IMR-90 (cell line): Measurements from ENCODE around the gene E2F3. TPM values are rescaled to one million over a fixed set of nuclear protein-coding genes. Genes with fewer than 3 reads are reported as not detected.

ENCODE experiments used
- ATAC-seq: fragments of 200-7000 bp; cut with Tn5 transposase; 2 replicates; pipeline ENCODE4 v1.9.1; 2020; ENCODE audit warnings: low read depth, mild to moderate bottlenecking, moderate library complexity
- BruUV-seq: library from RNA; stranded (reverse); fragments of 400-500 nt; replicated peaks from 2 replicates; lab custom pipeline; 2021; lab: Mats Ljungman, UMichigan
- CTCF ChIA-PET: fragments of 300-600 bp; formaldehyde crosslinking; extraction: SDS; loops from one replicate; lab custom pipeline; 2021; ENCODE audit warnings: antibody characterized with exemption; lab: Yijun Ruan, JAX
- POLR2A ChIA-PET: fragments of 300-600 bp; sonication (Branson Sonifier 250); formaldehyde crosslinking; loops from one replicate; lab custom pipeline; 2022; ENCODE audit warnings: antibody characterized with exemption; ENCODE audit not compliant: unreplicated experiment; lab: Charles Lee
- DNase-seq: peaks from one replicate; pipeline ENCODE4 v3.0.0; 2013
- H2AFZ ChIP-seq: replicated peaks from 2 replicates; pipeline ENCODE3; 2013; ENCODE audit warnings: low read length, mild to moderate bottlenecking; ENCODE audit not compliant: poor library complexity
- H2AK5ac ChIP-seq: 2 replicates; pipeline ENCODE4 v1.6.1; 2013; ENCODE audit warnings: low read depth, low read length, inconsistent platforms
- H2AK9ac ChIP-seq: replicated peaks from 2 replicates; pipeline ENCODE3; 2013; ENCODE audit warnings: mild to moderate bottlenecking, low read depth, low read length, moderate library complexity; ENCODE audit not compliant: poor library complexity
- H2BK120ac ChIP-seq: 2 replicates; pipeline ENCODE4 v1.6.1; 2013; ENCODE audit warnings: low read depth, low read length, inconsistent platforms
- H2BK15ac ChIP-seq: 3 replicates; pipeline ENCODE4 v1.6.1; 2013; ENCODE audit warnings: low read depth, low read length, inconsistent platforms
- H2BK20ac ChIP-seq: 2 replicates; pipeline ENCODE4 v1.6.1; 2013; ENCODE audit warnings: low read depth, mild to moderate bottlenecking, inconsistent platforms, low read length, moderate library complexity
- H2BK5ac ChIP-seq: 2 replicates; pipeline ENCODE4 v1.6.1; 2013; ENCODE audit warnings: mild to moderate bottlenecking, low read depth, low read length, inconsistent platforms; ENCODE audit not compliant: poor library complexity, severe bottlenecking
- H3K14ac ChIP-seq: replicated peaks from 2 replicates; pipeline ENCODE4 v1.6.1; 2013; ENCODE audit warnings: low read depth, low read length, inconsistent platforms
- H3K18ac ChIP-seq: 2 replicates; pipeline ENCODE4 v1.6.1; 2013; ENCODE audit warnings: low read depth, low read length, control low read depth
- H3K23ac ChIP-seq: 2 replicates; pipeline ENCODE4 v1.6.1; 2013; ENCODE audit warnings: low read depth, low read length, inconsistent platforms
- H3K27ac ChIP-seq: 2 replicates; pipeline ENCODE4 v1.5.1; 2013; ENCODE audit warnings: mild to moderate bottlenecking, control low read depth, low read length; ENCODE audit not compliant: insufficient read depth
- H3K27me3 ChIP-seq: 2 replicates; pipeline ENCODE4 v1.6.1; 2013; ENCODE audit warnings: low read length; ENCODE audit not compliant: control insufficient read depth, insufficient read depth
- H3K36me3 ChIP-seq: 2 replicates; pipeline ENCODE4 v1.6.1; 2013; ENCODE audit warnings: low read length, mixed read lengths; ENCODE audit not compliant: control insufficient read depth, insufficient read depth
- H3K4ac ChIP-seq: 2 replicates; pipeline ENCODE4 v1.6.1; 2013; ENCODE audit warnings: low read depth, low read length, inconsistent platforms
- H3K4me1 ChIP-seq: 2 replicates; pipeline ENCODE4 v1.6.1; 2013; ENCODE audit warnings: low read length, mixed read lengths; ENCODE audit not compliant: control insufficient read depth, insufficient read depth
- H3K4me2 ChIP-seq: 2 replicates; pipeline ENCODE4 v1.6.1; 2013; ENCODE audit warnings: low read depth, mild to moderate bottlenecking, control low read depth, low read length, moderate library complexity
- H3K4me3 ChIP-seq: 2 replicates; pipeline ENCODE4 v1.5.1; 2013; ENCODE audit warnings: low read depth, mild to moderate bottlenecking, control low read depth, low read length, moderate library complexity; ENCODE audit not compliant: insufficient read depth
- H3K56ac ChIP-seq: 2 replicates; pipeline ENCODE4 v1.6.1; 2013; ENCODE audit warnings: low read length, inconsistent platforms; ENCODE audit not compliant: insufficient read depth; ENCODE audit errors: extremely low read depth
- H3K79me1 ChIP-seq, 2 experiments: 2 replicates each; pipeline ENCODE4 v1.6.1; 2013; ENCODE audit warnings: low read length in 2 of 2, inconsistent platforms in 1 of 2, low read depth in 1 of 2
- H3K9ac ChIP-seq: 2 replicates; pipeline ENCODE4 v1.6.1; 2013; ENCODE audit warnings: low read depth, low read length, control low read depth
- H3K9me1 ChIP-seq: 2 replicates; pipeline ENCODE4 v1.6.1; 2013; ENCODE audit warnings: low read length, inconsistent platforms; ENCODE audit not compliant: insufficient read depth
- H3K9me3 ChIP-seq: 2 replicates; pipeline ENCODE4 v1.6.1; 2013; ENCODE audit warnings: low read length; ENCODE audit not compliant: control insufficient read depth, insufficient read depth
- H4K20me1 ChIP-seq: 2 replicates; pipeline ENCODE4 v1.6.1; 2013; ENCODE audit warnings: low read length, inconsistent platforms; ENCODE audit not compliant: insufficient read depth
- H4K5ac ChIP-seq: 2 replicates; pipeline ENCODE4 v1.6.1; 2013; ENCODE audit warnings: mild to moderate bottlenecking, low read depth, low read length, control low read depth
- H4K8ac ChIP-seq, 2 experiments: 2 replicates each; pipeline ENCODE4 v1.6.1; 2013; ENCODE audit warnings: low read depth in 2 of 2, low read length in 2 of 2, control low read depth in 1 of 2, inconsistent platforms in 1 of 2
- H4K91ac ChIP-seq: 2 replicates; pipeline ENCODE4 v1.6.1; 2013; ENCODE audit warnings: low read depth, low read length, inconsistent platforms; ENCODE audit not compliant: insufficient read depth
- BHLHE40 ChIP-seq: fragments of 150-350 bp; IDR thresholded peaks from 2 replicates; pipeline ENCODE4 v1.6.1; 2016; ENCODE audit warnings: mild to moderate bottlenecking, low read depth, low read length
- CEBPB ChIP-seq: IDR thresholded peaks from 2 replicates; pipeline ENCODE4 v1.6.1; 2012; ENCODE audit warnings: low read depth, low read length, improper control_type of control experiment
- CHD1 ChIP-seq: IDR thresholded peaks from 2 replicates; pipeline ENCODE4 v1.6.1; 2012; ENCODE audit warnings: low read depth, low read length, improper control_type of control experiment
- FOS ChIP-seq: fragments of 150-350 bp; IDR thresholded peaks from 2 replicates; pipeline ENCODE4 v1.6.1; 2016; ENCODE audit warnings: low read depth, low read length
- MAFK ChIP-seq: IDR thresholded peaks from 2 replicates; pipeline ENCODE4 v1.6.1; 2012; ENCODE audit warnings: low read depth, low read length, improper control_type of control experiment
- MXI1 ChIP-seq: IDR thresholded peaks from 2 replicates; pipeline ENCODE4 v1.6.1; 2012; ENCODE audit warnings: low read depth, mild to moderate bottlenecking, low read length, moderate library complexity, borderline replicate concordance
- NFE2L2 ChIP-seq: fragments of 150-350 bp; IDR thresholded peaks from 2 replicates; pipeline ENCODE4 v1.6.1; 2016; ENCODE audit warnings: low read depth, mild to moderate bottlenecking, low read length
- RAD21 ChIP-seq: IDR thresholded peaks from 2 replicates; pipeline ENCODE4 v1.6.1; 2012; ENCODE audit warnings: low read length, improper control_type of control experiment
- RCOR1 ChIP-seq: IDR thresholded peaks from 2 replicates; pipeline ENCODE4 v1.6.1; 2012; ENCODE audit warnings: mild to moderate bottlenecking, low read length, improper control_type of control experiment; ENCODE audit not compliant: insufficient replicate concordance
- RFX5 ChIP-seq: IDR thresholded peaks from 2 replicates; pipeline ENCODE4 v1.8.0; 2012; ENCODE audit warnings: low read depth, mild to moderate bottlenecking, low read length, moderate library complexity
- SMC3 ChIP-seq: fragments of 150-350 bp; IDR thresholded peaks from 2 replicates; pipeline ENCODE4 v1.6.1; 2016; ENCODE audit warnings: low read depth, mild to moderate bottlenecking, antibody characterized with exemption, low read length, moderate library complexity
- WGBS, 2 experiments: methylation state at CpG; one replicate each; pipeline versions ENCODE4 v1.1.5 to v1.1.7; 2013; ENCODE audit warnings: missing lambda C conversion rate in 2 of 2; ENCODE audit not compliant: insufficient read length in 1 of 2; ENCODE audit errors: extremely low coverage in 2 of 2; 5-methylcytosine and 5-hydroxymethylcytosine counted together
- dilution Hi-C: fragments of 300-500 bp; cut with HindIII; formaldehyde crosslinking; loops from one replicate; pipeline ENCODE4 v1.14.3; 2018; ENCODE audit warnings: low sequenced_read_pairs; ENCODE audit not compliant: unreplicated experiment
- in situ Hi-C: fragments of 300-500 bp; cut with MboI; formaldehyde crosslinking; loops from 3 replicates; pipeline ENCODE4 v1.14.3; 2019; ENCODE audit warnings: low sequenced_read_pairs, inconsistent platforms, mixed read lengths
- intact Hi-C: fragments of 100-400 bp; cut with micrococcal nuclease; formaldehyde crosslinking; loops from 2 replicates; pipeline ENCODE4 v1.10.0; 2022
- polyA plus RNA-seq, 3 experiments: library from polyadenylated mRNA; depleted of rRNA; stranded (reverse); fragments of >200 nt; gene quantifications; 2 replicates each; pipeline ENCODE4 v1.2.3, GENCODE V29; 2012; ENCODE audit warnings: low replicate concordance in 1 of 3
- total RNA-seq: library from RNA; depleted of rRNA; stranded (reverse); fragments of >200 nt; gene quantifications from 2 replicates; pipeline ENCODE4 v1.2.3, GENCODE V29; 2012
- TF ChIP-seq, protein P1 (sequence below): conservative IDR thresholded peaks from 2 replicates; pipeline ENCODE4 v1.5.1; 2012; ENCODE audit warnings: mild to moderate bottlenecking, low read depth, low read length, improper control_type of control experiment
- TF ChIP-seq, protein P2 (sequence below): fragments of 150-350 bp; IDR thresholded peaks from 2 replicates; pipeline ENCODE4 v1.6.1; 2016; ENCODE audit warnings: low read depth, mild to moderate bottlenecking, low read length, moderate library complexity, borderline replicate concordance
- TF ChIP-seq, protein P3 (sequence below): fragments of 150-350 bp; IDR thresholded peaks from 2 replicates; pipeline ENCODE4 v1.6.1; 2017; ENCODE audit warnings: mild to moderate bottlenecking, antibody characterized with exemption, low read length, low read depth

The E2F3 gene
- total and polyA plus RNA-seq, 2 of the 4 experiments (the other 2 are of a cell fraction): 2.3 to 8.2 TPM

DNA sequence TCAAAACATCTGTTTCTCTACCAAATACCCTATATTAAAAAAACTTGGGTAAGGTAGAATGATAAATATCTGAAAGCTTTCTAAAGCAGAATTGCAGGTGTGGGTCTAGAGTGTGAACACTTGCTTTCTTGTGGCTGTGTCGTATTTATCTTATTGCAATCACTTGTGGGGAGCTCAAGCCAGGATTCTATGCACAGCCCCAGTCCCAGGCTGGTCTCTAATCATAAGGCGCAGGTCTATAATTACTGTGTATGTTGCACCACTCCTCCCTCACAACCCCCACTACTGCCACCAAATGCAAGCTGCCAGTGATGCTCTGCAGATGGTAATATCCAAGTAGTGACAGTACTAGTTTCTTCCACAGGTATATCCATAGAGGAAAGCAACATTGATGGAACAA lies 2.2 kb upstream of the E2F3 start:
- no peak overlapping the region for H2AFZ ChIP-seq
- no peak overlapping the region for H3K9ac ChIP-seq
- no peaks in the 10 kb centered on the region for H3K36me3 ChIP-seq
- H2AK9ac ChIP-seq: no peak overlapping the region
- POLR2A ChIA-PET: no interaction called here
- H3K56ac ChIP-seq: no peak overlapping the region
- no peak overlapping the region for H2BK120ac ChIP-seq
- H3K9me3 ChIP-seq: no peaks in the 10 kb centered on the region
- H3K23ac ChIP-seq: no peak overlapping the region
- H3K27ac ChIP-seq: no peak overlapping the region
- H4K91ac ChIP-seq: no peak overlapping the region
- DNase-seq: no peak
- no peak overlapping the region for H3K14ac ChIP-seq
- H2BK15ac ChIP-seq: no peak overlapping the region
- no peak overlapping the region for H3K4me3 ChIP-seq
- WGBS, 2 experiments: no CpG with 5 or more reads among the region's 2 CpGs
- no peak overlapping the region for H4K5ac ChIP-seq
- H3K9me1 ChIP-seq: no peaks in the 10 kb centered on the region
- no peak overlapping the region for H4K8ac ChIP-seq
- H2BK5ac ChIP-seq: no peak overlapping the region
- H4K20me1 ChIP-seq: no peaks in the 10 kb centered on the region
- H2AK5ac ChIP-seq: no peak overlapping the region
- no peak overlapping the region for H3K18ac ChIP-seq
- no peak for TF ChIP-seq CHD1
- TF ChIP-seq, protein P1, sequence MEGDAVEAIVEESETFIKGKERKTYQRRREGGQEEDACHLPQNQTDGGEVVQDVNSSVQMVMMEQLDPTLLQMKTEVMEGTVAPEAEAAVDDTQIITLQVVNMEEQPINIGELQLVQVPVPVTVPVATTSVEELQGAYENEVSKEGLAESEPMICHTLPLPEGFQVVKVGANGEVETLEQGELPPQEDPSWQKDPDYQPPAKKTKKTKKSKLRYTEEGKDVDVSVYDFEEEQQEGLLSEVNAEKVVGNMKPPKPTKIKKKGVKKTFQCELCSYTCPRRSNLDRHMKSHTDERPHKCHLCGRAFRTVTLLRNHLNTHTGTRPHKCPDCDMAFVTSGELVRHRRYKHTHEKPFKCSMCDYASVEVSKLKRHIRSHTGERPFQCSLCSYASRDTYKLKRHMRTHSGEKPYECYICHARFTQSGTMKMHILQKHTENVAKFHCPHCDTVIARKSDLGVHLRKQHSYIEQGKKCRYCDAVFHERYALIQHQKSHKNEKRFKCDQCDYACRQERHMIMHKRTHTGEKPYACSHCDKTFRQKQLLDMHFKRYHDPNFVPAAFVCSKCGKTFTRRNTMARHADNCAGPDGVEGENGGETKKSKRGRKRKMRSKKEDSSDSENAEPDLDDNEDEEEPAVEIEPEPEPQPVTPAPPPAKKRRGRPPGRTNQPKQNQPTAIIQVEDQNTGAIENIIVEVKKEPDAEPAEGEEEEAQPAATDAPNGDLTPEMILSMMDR: no peak
- TF ChIP-seq RAD21: no peak
- TF ChIP-seq MXI1: no peak
- no peak for TF ChIP-seq FOS
- TF ChIP-seq CEBPB: no peak
- TF ChIP-seq SMC3: no peak
- TF ChIP-seq, protein P2, sequence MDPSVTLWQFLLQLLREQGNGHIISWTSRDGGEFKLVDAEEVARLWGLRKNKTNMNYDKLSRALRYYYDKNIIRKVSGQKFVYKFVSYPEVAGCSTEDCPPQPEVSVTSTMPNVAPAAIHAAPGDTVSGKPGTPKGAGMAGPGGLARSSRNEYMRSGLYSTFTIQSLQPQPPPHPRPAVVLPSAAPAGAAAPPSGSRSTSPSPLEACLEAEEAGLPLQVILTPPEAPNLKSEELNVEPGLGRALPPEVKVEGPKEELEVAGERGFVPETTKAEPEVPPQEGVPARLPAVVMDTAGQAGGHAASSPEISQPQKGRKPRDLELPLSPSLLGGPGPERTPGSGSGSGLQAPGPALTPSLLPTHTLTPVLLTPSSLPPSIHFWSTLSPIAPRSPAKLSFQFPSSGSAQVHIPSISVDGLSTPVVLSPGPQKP: no peak
- TF ChIP-seq NFE2L2: no peak
- no peak for TF ChIP-seq RFX5
- TF ChIP-seq MAFK: no peak
- no peak for TF ChIP-seq BHLHE40
- TF ChIP-seq, protein P3, sequence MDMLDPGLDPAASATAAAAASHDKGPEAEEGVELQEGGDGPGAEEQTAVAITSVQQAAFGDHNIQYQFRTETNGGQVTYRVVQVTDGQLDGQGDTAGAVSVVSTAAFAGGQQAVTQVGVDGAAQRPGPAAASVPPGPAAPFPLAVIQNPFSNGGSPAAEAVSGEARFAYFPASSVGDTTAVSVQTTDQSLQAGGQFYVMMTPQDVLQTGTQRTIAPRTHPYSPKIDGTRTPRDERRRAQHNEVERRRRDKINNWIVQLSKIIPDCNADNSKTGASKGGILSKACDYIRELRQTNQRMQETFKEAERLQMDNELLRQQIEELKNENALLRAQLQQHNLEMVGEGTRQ: no peak
- no peak for TF ChIP-seq RCOR1
- CTCF ChIA-PET: no interaction called here
- no peak overlapping the region for H2BK20ac ChIP-seq
- dilution Hi-C loops: no loop called here
- BruUV-seq: no TSS peak
- no peak for ATAC-seq
- no peak overlapping the region for H3K4me2 ChIP-seq
- H3K79me1 ChIP-seq: peaks cover 0 to 5% of the 10 kb centered on the region in 2 experiments; a peak in 2 of 4 replicates
- in situ Hi-C loops: no loop called here
- H3K4ac ChIP-seq: no peak overlapping the region
- intact Hi-C loops: no loop called here
- no peaks in the 10 kb centered on the region for H3K4me1 ChIP-seq
- no peaks in the 10 kb centered on the region for H3K27me3 ChIP-seq
